Lower lobe of right lung (tissue), 2 donors: ENCODE data around the gene PABPN1. TPM values are rescaled to one million over a fixed set of nuclear protein-coding genes. Genes with fewer than 3 reads are reported as not detected.

Experiments used
- ATAC-seq, 2 donors: fragments of 200-7000 bp; cut with Tn5 transposase; one replicate each; pipeline ENCODE4 v1.9.1; 2020 to 2022; ENCODE audit warnings: mild to moderate bottlenecking in 2 of 2, moderate library complexity in 2 of 2
- DNase-seq: peaks from one replicate; pipeline ENCODE4 v3.0.0-alpha.2; 2020
- H3K27ac ChIP-seq: fragments of 200-600 bp; one replicate; pipeline ENCODE4 v1.8.0; 2022
- H3K27me3 ChIP-seq: fragments of 200-600 bp; one replicate; pipeline ENCODE4 v1.8.0; 2022; ENCODE audit warnings: low read depth
- H3K36me3 ChIP-seq: fragments of 200-600 bp; one replicate; pipeline ENCODE4 v1.8.0; 2022; ENCODE audit warnings: mild to moderate bottlenecking
- H3K4me1 ChIP-seq: fragments of 200-600 bp; one replicate; pipeline ENCODE4 v1.8.0; 2022
- H3K4me3 ChIP-seq: fragments of 200-600 bp; one replicate; pipeline ENCODE4 v1.8.0; 2022; ENCODE audit warnings: mild to moderate bottlenecking
- H3K9me3 ChIP-seq: fragments of 200-600 bp; one replicate; pipeline ENCODE4 v1.8.0; 2022
- intact Hi-C: fragments of 100-400 bp; cut with DNase I; formaldehyde crosslinking; loops from one replicate; pipeline ENCODE4 v1.11.0; 2022
- total RNA-seq: library from RNA; stranded (reverse); fragmentation: NEBNext Ultra II Directional; extraction: Animal tissue kit (Norgen Biotek cat#: 25700); gene quantifications from one replicate; pipeline ENCODE4 v1.2.1, GENCODE V29; 2021
- TF ChIP-seq, protein P1 (sequence below): fragments of 200-600 bp; IDR thresholded peaks from one replicate; pipeline ENCODE4 v1.8.0; 2022; ENCODE audit warnings: antibody characterized with exemption, mild to moderate bottlenecking
- donor health status: DM: no; HTN: yes; CAD: no; lungs with severe emphysema.

PABPN1 gene
- total RNA-seq, 1 donor from 2014 or later, result 122 TPM

DNA sequence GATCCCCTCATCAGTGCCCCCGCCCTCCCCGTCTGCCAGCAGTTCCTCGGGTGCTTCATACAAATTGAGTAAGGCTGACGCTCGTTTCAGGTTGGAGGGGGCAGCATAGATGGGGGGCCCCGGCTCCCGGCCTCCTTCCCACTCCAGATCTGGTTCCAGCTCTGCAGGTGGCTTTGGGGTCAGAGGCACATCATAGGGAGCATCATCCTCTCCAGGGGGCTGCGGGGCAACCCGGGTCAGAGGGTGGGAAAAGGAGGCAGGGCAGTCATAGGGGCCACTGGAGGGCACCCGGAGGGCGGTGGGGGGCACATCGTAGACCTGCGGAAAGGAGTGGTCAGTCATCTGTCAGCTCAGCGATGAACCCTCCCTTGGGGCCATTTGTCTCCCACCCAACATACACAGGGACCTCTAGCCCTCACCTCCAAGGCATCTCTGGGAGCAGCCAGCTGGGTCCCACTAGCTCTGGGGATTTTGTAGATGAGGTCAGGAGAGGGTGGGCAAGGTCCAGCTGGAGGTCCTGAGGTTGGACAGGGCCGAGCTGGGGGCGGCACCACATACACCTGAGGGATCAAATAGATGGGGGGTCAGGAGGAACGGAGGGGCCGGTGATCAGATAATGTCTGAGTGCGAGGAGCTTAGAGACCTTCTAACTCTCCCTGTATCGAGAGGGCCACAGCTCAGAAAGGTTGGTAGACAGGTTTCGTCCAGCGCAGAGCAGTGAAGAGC, 38.6 kb downstream of the PABPN1 start:
- peaks cover 12% of the 10 kb centered on the region for H3K36me3 ChIP-seq
- TF ChIP-seq, protein P1, sequence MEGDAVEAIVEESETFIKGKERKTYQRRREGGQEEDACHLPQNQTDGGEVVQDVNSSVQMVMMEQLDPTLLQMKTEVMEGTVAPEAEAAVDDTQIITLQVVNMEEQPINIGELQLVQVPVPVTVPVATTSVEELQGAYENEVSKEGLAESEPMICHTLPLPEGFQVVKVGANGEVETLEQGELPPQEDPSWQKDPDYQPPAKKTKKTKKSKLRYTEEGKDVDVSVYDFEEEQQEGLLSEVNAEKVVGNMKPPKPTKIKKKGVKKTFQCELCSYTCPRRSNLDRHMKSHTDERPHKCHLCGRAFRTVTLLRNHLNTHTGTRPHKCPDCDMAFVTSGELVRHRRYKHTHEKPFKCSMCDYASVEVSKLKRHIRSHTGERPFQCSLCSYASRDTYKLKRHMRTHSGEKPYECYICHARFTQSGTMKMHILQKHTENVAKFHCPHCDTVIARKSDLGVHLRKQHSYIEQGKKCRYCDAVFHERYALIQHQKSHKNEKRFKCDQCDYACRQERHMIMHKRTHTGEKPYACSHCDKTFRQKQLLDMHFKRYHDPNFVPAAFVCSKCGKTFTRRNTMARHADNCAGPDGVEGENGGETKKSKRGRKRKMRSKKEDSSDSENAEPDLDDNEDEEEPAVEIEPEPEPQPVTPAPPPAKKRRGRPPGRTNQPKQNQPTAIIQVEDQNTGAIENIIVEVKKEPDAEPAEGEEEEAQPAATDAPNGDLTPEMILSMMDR, result no peak
- intact Hi-C loops, result no loop called here
- DNase-seq (no peak), ATAC-seq (no peak)
- no peak overlapping the region for H3K27ac ChIP-seq
- H3K9me3 ChIP-seq, result no peaks in the 10 kb centered on the region
- H3K4me3 ChIP-seq, result no peak overlapping the region
- peaks cover 11% of the 10 kb centered on the region for H3K27me3 ChIP-seq
- H3K4me1 ChIP-seq, result peaks cover 6% of the 10 kb centered on the region

DNA sequence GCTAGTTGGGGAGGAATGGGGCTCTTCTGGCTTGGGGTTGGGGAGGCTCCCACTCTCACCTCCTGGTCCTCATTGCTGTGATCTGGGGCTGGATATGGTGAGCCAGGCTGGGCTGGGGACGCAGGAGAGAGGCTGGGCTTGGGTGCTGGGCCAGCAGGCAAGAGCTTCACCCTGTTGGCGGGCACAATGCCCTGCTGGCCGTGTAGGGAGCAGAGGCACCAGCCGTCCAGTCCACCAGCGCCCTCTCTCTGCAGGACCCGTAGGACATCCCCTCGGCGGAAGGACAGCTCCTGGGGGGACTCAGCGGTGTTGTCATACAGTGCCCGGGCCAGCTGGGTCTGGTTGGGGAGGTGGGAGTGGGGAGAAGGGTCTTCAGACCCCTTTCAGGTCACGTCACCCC, 39.2 kb downstream of the PABPN1 start:
- no peak overlapping the region for H3K27ac ChIP-seq
- peaks cover 6% of the 10 kb centered on the region for H3K4me1 ChIP-seq
- peaks cover 16% of the 10 kb centered on the region for H3K27me3 ChIP-seq
- peaks cover 12% of the 10 kb centered on the region for H3K36me3 ChIP-seq
- ATAC-seq (no peak), DNase-seq (no peak)
- intact Hi-C loops, result no loop called here
- no peak overlapping the region for H3K4me3 ChIP-seq
- no peaks in the 10 kb centered on the region for H3K9me3 ChIP-seq
- TF ChIP-seq, protein P1, result no peak

DNA sequence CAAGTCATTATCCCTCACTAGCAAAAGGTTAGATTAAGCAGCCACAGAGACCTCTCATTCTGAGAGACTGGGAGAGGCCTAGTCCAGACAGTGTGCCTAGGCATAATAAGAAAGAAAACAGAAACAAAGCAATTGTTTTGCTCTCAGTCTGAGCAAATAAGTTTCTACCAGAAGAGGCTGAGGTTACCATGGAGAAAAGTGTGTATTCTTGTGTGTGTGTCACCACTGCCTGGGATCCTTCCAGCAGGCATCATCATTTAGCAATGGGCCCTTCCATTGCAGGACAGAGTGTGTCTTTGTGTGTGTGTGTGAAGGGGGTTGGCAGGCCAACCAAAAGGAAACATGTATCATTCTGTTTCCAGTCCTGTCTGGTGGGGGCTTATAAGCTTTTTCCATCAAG, 40.1 kb downstream of the PABPN1 start:
- peaks cover 23% of the 10 kb centered on the region for H3K27me3 ChIP-seq
- H3K4me3 ChIP-seq, result no peak overlapping the region
- ATAC-seq (no peak), DNase-seq (no peak)
- peaks cover 6% of the 10 kb centered on the region for H3K4me1 ChIP-seq
- intact Hi-C loops, result no loop called here
- H3K36me3 ChIP-seq, result peaks cover 12% of the 10 kb centered on the region
- H3K9me3 ChIP-seq, result no peaks in the 10 kb centered on the region
- H3K27ac ChIP-seq, result no peak overlapping the region
- TF ChIP-seq, protein P1, result no peak

DNA sequence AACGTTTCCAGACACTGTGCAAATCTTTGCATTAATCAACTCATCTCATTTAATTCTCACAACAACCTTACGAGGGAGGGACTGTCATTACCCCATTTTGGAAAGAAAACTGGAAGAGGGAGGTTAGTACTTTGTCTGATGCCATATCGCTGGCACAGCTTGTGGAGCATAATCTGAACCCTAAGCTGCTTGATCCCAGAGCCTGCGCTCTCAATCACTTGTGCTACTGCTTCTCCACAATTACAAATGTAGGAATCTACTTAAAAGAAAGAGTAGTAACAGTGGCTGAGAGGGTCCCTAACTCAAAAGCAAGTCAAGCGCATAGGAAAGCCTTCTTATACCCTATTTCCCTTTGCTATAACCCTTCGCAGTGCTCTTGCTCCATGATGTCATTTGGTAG, 40.5 kb downstream of the PABPN1 start:
- H3K27ac ChIP-seq, result no peak overlapping the region
- H3K9me3 ChIP-seq, result no peaks in the 10 kb centered on the region
- peaks cover 6% of the 10 kb centered on the region for H3K4me1 ChIP-seq
- TF ChIP-seq, protein P1, result no peak
- no peak overlapping the region for H3K4me3 ChIP-seq
- no peak for ATAC-seq
- peaks cover 12% of the 10 kb centered on the region for H3K36me3 ChIP-seq
- no peak for DNase-seq
- H3K27me3 ChIP-seq, result peaks cover 27% of the 10 kb centered on the region
- intact Hi-C loops, result no loop called here

DNA sequence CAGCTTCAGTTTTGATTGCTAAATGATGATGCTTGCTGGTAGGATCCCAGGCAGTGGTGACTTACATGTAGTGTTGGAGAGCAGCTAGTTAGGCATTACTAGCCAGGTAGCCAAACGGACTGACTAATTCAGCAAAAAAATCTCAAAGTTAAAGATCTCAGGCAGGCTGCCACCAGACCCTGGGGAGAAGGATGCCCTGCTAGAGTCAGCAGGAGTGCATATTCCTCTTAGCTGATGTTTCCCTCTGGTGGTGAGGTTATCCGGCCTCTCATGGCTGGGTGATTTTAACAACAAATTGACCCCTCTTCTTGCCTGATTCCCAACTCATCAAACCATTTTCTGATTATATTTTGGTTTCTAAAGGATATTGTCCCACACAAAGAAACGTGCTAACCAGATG, 40.9 kb downstream of the PABPN1 start:
- no peaks in the 10 kb centered on the region for H3K9me3 ChIP-seq
- ATAC-seq (no peak), DNase-seq (no peak)
- no peak overlapping the region for H3K27ac ChIP-seq
- peaks cover 8% of the 10 kb centered on the region for H3K36me3 ChIP-seq
- H3K4me1 ChIP-seq, result peaks cover 6% of the 10 kb centered on the region
- intact Hi-C loops, result no loop called here
- H3K27me3 ChIP-seq, result peaks cover 29% of the 10 kb centered on the region
- TF ChIP-seq, protein P1, result no peak
- no peak overlapping the region for H3K4me3 ChIP-seq
